ENCODE results near the gene ALG9.

- TF ChIP-seq CTCF (IDR thresholded peaks at IDR 0.05) (no peak), POLR2A (IDR thresholded peaks at IDR 0.05) (no peak)
Observed at GRCh38 chr11:111797145-111797581, 74.2 kb downstream of the ALG9 start.

Data from thyroid gland (tissue), 4 donors.